Brain microvascular endothelial cell (primary cell): ENCODE data around the gene PROC.

Experiments used
- DNase-seq: peaks from one replicate; pipeline ENCODE4 v3.0.0-alpha.2; 2020
- H3K27ac ChIP-seq: fragments of 250-450 bp; sonication (Bioruptor Pico); 2 replicates; pipeline ENCODE4 v1.5.1; 2020; ENCODE audit warnings: mild to moderate bottlenecking, moderate library complexity
- H3K27me3 ChIP-seq: fragments of 250-450 bp; sonication (Bioruptor Pico); replicated peaks from 2 replicates; pipeline ENCODE4 v1.5.1; 2020; ENCODE audit warnings: mild to moderate bottlenecking
- H3K36me3 ChIP-seq: fragments of 250-450 bp; sonication (Bioruptor Pico); replicated peaks from 2 replicates; pipeline ENCODE4 v1.5.1; 2020; ENCODE audit warnings: mild to moderate bottlenecking
- H3K4me3 ChIP-seq: 2 replicates; pipeline ENCODE4 v1.5.1; 2011; ENCODE audit warnings: low read depth, mild to moderate bottlenecking, control low read depth, low read length, moderate library complexity
- CTCF ChIP-seq: IDR thresholded peaks from 2 replicates; pipeline ENCODE4 v1.5.1; 2011; ENCODE audit warnings: low read depth, mild to moderate bottlenecking, moderate library complexity, low read length, control low read depth, inconsistent platforms; ENCODE audit errors: missing control alignments
- in situ Hi-C: cut with HindIII; loops from 2 replicates; pipeline ENCODE4 v1.10.0; 2017; ENCODE audit warnings: low sequenced_read_pairs, low pct_ligation_motif_present

The PROC gene

GRCh38 chr2:127463155-127463991 lies 45.1 kb downstream of the PROC start:
- no peak overlapping the region for H3K4me3 ChIP-seq
- in situ Hi-C loops, result loop anchor here (25.0 kb wide), 1 partner anchor 101 kb away; no protein-coding TSS in a partner anchor
- TF ChIP-seq CTCF, result no peak
- no peak for DNase-seq
- no peaks in the 10 kb centered on the region for H3K36me3 ChIP-seq
- H3K27me3 ChIP-seq, result no peaks in the 10 kb centered on the region
- H3K27ac ChIP-seq, result no peak overlapping the region

DNA sequence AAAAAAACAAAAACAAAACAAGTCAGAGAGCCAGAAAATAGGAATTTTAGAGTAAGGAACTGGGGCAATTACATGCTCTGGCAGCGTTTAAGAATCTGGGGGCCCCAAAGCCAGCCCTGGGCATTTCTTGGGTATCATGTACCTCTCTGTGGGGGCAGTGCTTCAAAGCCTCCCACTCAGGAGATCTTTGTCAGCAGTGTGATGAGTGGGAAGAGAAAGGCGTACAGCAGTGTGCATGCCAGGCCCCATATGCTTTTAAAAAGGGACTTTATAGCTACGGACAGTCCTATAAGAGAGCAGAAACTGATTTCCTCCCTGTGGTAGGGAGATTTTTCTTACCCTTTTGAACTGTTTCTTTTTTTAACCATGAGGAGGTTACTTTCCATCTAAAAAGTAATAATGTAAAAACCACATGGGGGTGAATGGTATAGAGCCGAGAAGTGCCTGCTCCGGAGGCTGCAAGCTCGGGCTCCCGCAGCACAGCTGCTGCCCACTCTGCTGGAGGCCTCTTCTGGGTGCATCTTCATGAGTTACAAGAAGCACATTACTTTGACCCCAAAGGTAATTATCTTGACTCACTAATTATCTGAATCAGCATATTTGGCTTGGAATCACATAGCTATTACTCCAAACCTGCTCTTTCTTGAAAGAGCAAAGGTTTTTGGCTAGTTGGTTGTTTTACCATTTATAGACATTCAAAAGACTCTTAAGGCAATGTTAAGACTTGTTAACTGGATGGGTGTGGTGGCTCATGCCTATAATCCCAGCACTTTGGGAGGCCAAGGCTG lies 46.4 kb downstream of the PROC start:
- Histone ChIP-seq H3K27ac (no peak overlapping the region), H3K27me3 (no peaks in the 10 kb centered on the region), H3K36me3 (no peaks in the 10 kb centered on the region), H3K4me3 (no peak overlapping the region)
- no peak for DNase-seq
- in situ Hi-C loops, result loop anchor here (25.0 kb wide), 1 partner anchor 102 kb away; no protein-coding TSS in a partner anchor
- no peak for TF ChIP-seq CTCF

- Histone ChIP-seq H3K27ac (no peak overlapping the region), H3K27me3 (no peaks in the 10 kb centered on the region), H3K4me3 (no peak overlapping the region), H3K36me3 (no peaks in the 10 kb centered on the region)
- TF ChIP-seq CTCF, result no peak
- in situ Hi-C loops, result loop anchor here (25.0 kb wide), 1 partner anchor 103 kb away; no protein-coding TSS in a partner anchor
- DNase-seq, result no peak
These were observed 47.0 kb downstream of the PROC start for GRCh38 chr2:127465258-127465657.

DNA sequence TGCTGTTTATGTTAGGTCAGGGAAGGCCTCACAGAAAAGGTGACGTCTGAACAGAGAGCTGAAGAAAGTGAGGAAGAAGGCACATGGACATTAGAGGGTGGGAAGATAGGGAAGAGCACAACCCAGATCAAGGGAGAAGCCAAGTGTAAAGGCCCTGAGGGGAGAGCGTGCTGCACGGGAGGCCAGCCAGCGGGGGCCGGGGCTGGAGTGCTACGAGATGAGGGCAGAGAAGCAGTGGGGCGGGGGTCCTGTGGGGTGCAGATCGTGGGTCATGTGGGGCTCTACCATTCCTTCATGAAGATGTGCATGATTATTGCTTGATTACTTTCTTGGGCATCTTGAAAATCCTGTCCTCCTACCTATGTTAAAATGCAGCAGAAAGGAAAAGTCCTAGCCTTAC lies 50.8 kb downstream of the PROC start:
- no peaks in the 10 kb centered on the region for H3K36me3 ChIP-seq
- DNase-seq, result no peak
- H3K27me3 ChIP-seq, result no peaks in the 10 kb centered on the region
- no peak for TF ChIP-seq CTCF
- no peak overlapping the region for H3K4me3 ChIP-seq
- in situ Hi-C loops, result loop anchor here (25.0 kb wide), 1 partner anchor 107 kb away; no protein-coding TSS in a partner anchor
- H3K27ac ChIP-seq, result no peak overlapping the region

- DNase-seq, result no peak
- Histone ChIP-seq H3K36me3 (no peaks in the 10 kb centered on the region), H3K4me3 (no peak overlapping the region), H3K27ac (no peak overlapping the region), H3K27me3 (no peaks in the 10 kb centered on the region)
- no peak for TF ChIP-seq CTCF
- in situ Hi-C loops, result loop anchor here (25.0 kb wide), 1 partner anchor 108 kb away; no protein-coding TSS in a partner anchor
These were observed 51.7 kb downstream of the PROC start for GRCh38 chr2:127469974-127470373.
